G401.6 (cell line): Measurements from ENCODE around the gene SPATA12.
"Not testable (repeated sequence)": the region's sequence is repeated elsewhere in the genome, so short reads cannot be mapped to it uniquely, and the experiment has no call there.

Experiments
- FAIRE-seq: peaks from 2 replicates; lab custom pipeline; 2012; peaks lifted over from hg19 to GRCh38; lab: Jason Lieb, UNC

The SPATA12 gene

DNA sequence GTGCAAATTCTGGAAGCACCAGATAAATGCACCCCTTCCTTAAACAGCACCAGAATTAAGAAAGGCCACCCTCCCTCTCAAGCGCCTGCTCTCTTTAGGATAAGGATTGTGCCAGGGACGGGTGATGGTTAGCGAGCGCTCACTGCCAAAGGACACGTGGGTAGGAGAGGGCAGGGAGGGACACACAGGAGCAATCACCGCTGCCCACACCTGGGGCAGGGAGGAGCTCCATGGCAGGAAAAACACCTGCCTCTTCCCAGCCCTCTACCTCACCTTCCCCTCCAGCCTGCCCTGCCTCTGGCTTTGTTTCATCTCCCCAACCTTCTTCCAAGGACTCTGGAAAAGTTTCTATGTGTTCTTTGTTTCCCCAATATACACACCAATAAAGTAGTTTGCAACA, 7.3 kb upstream of the SPATA12 start:
- FAIRE-seq: no peak

DNA sequence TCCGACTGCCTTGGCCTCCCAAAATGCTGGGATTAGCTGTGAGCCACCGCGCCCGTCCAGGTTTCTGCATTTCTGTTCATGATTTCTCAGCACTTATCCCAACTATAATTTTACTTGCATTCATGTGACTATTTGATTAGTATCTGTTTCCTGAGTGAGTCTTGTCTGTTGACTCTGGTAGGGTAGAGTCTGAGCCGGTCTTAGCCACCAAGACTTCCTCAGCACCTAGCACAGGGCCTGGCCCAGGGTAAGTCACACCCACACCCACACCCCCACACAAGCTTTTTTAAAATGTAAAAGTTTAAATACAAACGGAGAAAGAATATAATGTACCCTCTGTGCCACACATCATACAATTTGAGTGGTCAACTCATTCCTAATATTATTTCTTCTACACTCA, 3.1 kb upstream of the SPATA12 start:
- FAIRE-seq: no peak

DNA sequence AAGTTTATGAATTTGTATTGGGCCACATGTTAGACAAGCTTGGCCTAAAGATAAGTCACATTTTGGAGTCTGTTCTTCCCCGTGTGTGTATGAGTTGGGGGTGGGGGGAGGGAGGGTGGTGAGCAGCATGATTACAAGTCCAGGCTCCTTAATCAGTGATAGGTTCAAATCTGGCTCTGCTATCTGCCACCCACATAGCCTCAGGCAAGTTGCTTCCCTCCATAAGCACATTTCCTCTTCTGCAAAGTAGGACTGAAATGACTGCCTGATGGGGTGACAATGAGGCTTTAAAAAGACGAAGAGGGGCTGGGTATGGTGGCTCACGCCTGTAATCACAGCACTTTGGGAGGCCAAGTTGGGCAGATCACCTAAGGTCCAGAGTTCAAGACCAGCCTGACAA, 1.1 kb upstream of the SPATA12 start:
- FAIRE-seq: no peak

DNA sequence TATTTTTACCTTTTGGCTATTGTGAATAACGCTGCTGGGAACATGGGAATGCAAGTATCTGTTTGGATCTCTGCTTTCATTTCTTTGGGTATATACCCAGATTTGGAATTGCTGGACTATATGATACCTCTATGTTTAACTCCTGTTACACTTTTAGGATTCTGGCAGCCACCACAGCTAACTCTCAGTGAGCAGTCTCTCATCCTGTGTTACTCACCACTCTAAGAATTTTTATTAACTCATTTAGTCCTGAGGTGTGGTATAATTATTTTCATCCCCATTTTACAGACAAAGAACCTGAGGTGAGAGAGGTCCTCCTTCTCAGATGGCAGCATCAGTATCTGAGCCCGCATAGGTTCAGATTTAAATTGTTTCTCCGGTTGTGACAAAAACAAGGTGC, 1.1 kb downstream of the SPATA12 start:
- no peak for FAIRE-seq

DNA sequence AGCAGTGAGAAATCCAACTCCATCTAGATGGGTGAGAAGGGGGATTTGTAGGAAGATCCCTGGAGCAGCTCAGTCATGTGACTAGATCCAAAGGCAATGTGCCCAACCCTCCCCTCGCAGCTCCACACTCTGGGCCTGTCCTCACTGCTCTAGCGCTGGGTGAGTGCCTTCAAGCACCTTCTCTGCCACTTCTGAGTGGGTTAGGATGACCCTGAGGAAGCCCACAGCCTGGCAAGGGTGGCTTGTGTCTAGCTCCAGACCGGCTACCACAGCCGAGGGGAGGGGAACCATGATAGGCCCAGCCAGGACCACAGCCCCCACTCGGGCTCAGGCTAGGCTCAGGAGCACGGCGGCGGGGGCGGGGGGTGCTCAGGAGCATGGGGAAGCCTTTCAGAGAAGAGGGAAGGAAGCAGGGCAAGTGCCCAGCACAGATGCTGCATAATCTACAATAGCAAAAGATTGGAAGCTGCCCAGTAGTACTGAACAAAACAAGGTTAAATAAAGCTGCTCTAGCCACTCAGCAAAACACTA, 1.7 kb downstream of the SPATA12 start:
- FAIRE-seq: no peak

DNA sequence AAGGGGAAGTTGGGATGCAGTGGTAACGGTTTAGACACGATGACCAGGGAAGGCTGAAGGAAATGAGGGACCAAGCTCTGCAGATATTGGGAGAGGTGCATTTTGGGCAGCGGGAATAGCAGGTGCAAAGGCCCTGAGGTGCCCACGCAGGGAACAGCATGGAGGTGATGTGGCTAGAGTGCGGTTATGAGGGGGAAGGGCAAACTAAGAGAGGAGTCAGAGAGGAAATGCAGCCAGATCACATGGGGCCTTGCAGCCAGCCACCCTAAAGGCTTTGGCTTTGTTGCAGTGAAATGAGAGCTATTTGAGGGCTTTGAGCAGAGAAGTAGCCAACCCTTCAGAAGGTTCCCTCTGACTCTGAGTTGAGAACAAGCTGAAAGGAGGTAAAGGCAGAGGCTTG, 2.6 kb downstream of the SPATA12 start:
- FAIRE-seq: no peak

DNA sequence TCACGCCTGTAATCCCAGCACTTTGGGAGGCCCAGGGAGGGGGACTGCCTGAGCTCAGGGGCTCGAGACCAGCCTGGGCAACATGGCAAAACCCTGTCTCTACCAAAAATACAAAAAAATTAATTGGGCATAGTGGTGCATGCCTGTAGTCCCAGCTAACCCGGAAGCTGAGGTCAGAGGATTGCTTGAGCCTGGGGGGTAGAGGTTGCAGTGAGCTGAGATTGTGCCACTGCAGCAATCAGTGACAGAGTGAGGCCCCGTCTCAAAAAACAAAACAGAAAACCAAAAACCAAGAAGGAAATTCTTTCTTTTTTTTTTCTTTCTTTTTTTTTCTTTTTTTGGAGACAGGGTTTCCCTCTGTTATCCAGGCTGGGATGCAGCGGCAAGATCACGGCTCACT, 3.5 kb downstream of the SPATA12 start:
- FAIRE-seq: no peak

DNA sequence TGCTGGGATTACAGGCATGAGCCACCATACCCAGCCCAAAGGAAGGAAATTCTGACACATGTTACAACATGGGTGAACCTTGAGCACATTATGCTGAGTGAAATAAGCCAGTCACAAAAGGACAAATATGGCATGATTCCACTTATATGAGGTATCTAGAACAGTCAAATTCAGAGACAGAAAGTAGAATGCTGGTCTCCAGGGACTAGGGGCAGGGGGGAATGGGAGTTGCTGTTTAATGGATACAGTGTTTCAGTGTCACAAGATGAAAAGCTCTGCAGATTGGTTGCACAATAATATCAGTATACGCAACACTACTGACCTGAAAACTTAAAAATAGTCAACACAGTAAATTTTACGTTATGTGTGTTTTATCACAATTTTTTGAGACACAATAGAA, 4.1 kb downstream of the SPATA12 start:
- FAIRE-seq: no peak

DNA sequence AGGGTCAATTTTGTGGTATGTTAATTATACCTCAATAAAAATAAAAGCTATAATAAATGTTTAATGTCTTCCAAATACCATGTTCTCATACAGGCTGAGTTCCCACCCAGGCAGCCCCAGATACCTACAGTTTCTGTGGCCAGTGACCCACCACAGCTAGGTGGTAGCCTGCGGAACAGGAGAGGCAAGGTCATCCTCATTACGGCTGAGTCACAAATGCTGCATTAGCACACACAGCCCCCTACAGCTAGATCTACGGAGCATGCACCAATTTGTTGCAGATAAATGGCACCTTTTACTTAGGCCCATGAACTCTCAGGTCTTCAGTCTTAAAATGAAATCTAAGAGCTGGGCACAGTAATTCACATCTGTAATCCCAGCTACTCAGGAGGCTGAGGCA, 5.1 kb downstream of the SPATA12 start:
- no peak for FAIRE-seq

DNA sequence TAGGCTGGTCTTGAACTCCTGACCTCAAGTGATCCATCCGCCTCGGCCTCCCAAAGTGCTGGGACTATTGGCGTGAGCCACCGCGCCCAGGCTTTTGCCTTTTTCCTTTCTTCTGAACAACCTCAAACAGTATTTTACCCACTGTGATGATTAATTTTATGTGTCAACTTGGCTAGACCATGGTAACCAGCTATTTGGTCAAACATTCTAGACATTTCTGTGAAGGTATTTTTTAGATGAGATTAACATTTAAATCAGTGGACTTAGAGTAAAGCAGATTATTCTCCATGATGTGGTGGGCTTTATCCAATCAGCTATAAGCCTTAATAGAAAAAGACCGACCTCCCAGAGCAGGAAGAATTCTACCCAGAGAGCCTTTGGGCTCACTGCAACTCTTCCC, 6.0 kb downstream of the SPATA12 start:
- no peak for FAIRE-seq

DNA sequence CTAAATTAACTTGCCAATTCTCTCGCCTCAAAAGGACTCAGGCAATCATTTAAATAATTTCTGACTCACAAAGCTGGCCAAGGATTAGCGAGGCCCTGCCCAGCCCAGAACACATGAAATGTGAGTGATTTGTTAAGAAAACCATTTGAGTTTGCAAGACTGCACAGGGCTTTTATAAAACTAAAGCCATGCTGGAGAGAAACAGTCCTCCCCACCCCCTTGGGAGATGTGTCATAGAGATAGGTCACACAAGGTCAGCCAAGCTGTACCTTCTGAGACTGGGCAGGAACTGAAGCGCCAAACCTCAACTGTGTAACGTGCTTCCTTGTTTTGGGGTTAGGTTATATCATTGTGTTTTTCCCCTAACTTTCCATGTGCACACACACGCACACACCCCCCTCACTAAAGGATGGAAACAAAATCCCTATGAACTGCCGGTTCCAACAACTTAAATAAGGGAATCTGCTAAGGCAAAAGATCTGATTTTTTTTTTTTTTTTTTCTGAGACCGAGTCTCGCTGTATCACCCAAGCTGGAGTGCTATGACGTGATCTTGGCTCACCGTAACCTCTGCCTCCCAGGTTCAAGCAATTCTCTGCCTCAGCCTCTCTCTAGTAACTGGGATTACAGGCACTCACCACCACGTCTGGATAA, 8.1 kb downstream of the SPATA12 start:
- no peak for FAIRE-seq

DNA sequence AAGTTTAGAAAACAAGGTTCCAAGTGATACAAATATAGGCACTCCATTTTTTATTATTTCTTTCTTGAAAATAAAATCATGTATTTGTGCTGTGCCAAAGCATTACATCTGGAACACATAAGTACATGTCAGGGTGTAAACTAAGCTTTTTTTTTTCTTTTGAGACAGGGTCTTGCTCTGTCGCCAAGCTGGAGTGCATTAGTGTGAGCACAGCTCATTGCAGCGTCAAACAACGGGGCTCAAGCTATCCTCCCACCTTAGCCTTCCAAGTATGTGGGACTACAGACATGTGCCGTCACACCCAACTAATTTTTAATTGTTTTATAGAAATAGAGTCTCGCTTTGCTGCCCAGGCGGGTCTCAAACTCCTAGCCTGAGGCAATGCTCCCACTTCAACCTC, 9.0 kb downstream of the SPATA12 start:
- FAIRE-seq: no peak

DNA sequence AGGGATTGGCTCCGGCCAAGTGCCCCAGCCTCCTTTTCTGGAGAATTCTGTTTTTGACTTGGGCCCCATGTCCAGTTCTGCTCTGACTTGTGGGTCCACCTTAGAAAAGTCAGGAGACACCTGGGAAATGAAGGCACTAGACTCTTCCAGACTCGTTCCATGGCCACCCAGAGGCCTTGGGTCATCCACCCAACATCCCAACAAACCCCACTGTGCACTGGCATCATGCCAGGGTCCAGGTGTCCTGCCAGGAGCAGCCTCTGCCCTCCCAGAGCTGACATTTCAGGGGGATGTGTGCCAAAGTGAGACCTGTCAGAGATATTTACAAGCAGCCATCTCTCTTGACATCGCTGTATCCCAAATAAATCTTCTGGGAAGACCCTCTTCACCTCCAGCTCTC, 13.2 kb downstream of the SPATA12 start:
- no peak for FAIRE-seq

DNA sequence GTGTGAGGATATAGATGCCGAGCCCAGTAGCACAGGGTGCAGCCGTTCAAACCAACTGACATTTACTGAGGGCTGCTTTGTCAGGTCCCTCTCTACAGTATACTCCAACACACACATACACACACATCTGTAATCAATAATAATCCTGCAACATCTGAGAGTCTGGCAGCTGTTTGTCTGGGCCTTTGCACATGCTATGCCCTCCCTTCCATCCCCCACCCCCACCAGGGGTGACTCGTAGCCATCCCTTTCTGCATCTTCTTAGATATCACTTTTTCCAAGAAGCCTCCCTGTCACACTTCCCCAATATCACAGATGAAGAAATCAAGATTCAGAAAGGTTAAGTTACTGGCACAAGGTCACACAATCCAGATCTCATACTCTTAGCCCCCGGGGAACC, 13.7 kb downstream of the SPATA12 start:
- no peak for FAIRE-seq

DNA sequence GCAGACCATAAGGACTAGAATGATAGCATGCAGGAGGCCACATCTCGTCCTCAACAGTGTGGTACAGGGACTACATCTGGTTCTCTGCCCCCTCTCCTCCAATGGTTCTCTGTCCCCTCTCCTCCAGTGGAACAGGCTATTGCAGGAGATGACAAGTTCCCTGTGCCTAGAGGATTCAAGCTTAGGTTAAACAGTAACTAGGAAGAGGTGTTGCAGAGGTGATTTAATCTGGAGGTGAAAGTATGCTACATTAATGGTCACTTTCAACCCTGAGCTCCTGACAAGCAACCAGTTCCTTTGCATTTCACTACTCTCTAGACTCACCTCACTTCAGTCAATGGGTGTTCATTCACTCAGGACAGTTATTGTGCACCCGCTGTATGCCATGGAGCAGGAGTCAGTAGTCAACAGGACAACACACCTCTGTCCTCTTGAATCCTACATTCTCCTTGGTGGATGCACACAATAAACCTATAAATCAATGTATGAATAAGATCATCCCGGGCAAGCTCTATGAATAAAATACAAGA, 16.0 kb downstream of the SPATA12 start:
- FAIRE-seq: no peak

DNA sequence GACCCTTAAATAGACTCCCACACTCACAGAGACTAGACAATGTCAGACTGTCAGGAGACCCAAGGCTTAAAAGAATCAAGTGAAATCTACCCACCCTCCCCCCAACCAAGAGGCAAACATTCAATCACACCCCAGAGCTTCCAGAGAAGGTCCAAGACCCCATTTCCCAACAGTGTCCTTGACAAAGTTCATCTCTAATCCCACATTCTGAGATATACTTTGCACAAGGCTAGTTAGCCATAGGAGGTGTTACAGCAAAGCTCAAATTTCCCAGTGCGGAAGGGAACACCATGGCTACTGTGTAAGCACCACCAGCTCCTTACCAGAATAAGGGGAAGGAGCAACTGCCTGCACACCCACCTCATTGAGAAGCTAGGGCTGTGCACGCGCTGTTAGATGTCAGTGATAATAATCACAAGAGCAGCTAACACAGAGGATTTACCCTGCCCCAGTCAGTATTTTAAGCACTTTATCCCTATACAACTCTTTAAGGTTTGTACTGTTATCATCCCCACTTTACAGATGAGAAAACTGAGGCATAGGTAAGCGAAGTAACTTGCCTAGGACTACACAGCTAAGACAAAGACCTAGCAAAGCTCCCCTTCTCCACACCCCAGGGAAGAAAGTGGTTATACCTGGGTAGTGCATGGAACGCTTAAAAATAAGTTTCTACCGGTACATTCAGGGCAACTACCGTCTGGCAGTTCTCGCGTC, 17.3 kb downstream of the SPATA12 start:
- no peak for FAIRE-seq

DNA sequence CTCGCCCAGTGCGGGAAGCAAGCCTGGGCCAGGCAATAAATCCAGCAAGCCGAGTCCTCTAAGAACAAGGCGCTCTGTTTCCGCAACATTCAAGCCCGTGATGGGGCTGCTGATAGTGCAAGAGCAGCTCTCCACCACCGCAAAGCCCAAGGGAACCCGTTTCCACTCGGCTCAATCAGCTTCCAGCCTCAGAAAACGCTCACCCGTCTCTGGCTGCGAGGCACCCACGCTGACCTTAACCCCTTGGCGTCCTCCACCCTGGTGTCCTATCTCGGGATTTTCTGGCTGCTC, 17.8 kb downstream of the SPATA12 start:
- no peak for FAIRE-seq

DNA sequence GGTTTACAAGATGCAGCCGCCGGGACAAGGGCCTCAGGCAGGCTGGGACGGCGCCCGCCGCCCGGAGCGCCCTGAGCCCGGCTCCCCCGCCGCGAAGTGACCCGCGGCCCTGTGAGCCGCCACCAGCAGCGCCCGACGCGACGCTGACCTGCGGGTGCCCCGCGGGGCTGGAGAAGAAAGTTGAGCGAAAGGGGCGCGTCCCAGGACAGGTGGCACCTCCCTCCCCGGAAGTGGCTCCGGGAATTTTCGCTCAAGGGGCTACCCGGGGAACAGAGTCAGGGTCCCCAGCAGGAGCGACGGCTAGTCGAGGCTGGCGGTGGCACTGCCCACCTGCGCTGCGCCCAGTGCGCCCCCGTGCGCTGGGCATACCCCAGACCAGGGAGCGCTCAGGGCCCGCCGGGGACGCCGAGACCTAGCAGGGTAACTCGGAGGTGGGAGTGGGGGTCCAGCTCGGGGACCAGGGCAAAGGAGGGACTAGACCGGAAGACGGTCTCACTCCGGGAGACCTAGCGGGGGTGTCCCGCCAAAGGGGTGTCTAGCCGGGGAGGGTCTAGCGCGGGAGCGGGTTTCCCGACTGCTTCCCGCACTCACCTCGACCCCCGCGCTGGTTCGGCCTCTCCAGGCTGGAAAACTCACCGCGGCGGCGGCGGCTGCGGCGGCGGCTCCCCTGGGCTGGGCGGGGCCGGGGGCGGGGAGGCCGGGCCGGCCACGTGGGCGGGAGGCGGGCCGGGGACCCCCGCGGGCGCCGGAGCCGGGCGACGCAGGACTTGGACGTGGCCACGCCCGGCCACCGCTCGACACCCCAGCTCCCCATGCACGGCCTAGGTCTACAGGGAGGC, 18.4 kb downstream of the SPATA12 start:
- no peak for FAIRE-seq

DNA sequence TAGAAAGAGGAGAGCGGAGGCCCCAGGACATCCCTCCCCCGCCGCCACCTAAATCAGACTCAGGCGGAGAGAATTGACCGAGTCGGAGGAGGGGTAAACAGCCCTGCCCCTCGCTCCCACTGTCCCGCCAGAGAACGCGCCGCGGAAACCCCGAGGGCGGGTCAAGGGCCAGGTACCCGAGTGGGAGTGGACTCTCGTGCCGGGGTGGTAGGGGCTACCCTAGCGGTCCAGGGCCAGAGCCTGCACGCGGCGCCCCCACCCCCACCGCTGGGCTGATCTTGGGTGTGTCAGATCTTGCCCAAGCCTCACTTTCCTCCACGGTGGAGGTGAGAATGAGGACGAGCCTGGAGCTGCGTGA, 19.0 kb downstream of the SPATA12 start:
- no peak for FAIRE-seq

DNA sequence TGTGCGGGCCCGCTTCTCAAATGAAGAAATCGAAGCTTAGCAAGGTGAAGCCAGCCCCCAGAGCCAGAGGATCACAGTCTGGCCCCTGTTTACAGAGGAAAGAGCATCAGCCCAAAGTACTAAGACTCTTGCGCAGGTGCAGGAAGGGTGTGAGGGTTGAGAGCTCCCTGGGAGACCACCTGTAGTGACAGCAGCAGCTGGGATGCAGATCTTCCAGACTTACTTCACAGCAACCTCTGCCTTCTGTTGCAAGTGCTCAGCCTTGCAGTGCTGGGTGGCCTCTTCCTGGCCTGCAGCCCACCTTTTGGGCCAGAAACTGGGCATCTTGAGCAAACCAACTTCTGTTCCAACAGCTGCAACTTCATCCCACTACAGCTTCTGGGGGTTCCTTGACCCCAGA, 19.7 kb downstream of the SPATA12 start:
- no peak for FAIRE-seq

DNA sequence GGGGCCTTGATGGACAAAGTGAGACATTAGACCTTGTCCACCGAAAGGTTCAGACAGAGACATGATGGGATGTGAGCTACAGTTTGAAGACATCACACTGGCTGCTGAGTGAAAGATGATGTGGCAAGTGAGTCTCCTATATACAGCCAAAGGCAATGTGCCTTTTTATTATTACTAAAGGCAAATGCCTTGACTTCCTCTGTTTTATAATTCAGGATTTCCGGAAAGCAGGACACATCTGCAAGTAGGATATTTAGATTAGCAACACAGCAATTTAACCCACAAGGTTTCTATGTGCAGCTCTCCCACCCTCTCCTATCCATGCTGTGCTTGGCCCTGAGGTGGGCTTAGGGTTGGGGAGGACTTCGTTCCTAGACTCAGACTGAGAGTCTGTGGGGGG, 20.7 kb downstream of the SPATA12 start:
- no peak for FAIRE-seq

DNA sequence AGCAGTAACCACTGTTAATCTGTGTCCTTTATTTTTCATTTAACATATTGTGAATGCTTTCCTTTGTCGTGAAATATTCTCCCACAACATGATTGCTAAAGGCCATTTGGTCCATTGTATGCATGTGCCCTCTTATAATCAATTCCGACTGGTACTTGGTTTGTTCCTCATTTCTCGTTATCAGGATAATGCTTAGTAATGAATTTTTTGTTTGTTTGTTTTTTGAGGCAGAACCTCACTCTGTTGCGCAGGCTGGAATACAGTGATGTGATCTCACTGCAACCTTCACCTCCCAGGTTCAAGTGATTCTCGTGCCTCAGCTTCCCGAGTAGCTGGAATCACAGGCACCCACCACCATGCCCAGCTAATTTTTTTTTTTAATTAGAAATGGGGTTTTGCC, 22.0 kb downstream of the SPATA12 start:
- FAIRE-seq: no peak

DNA sequence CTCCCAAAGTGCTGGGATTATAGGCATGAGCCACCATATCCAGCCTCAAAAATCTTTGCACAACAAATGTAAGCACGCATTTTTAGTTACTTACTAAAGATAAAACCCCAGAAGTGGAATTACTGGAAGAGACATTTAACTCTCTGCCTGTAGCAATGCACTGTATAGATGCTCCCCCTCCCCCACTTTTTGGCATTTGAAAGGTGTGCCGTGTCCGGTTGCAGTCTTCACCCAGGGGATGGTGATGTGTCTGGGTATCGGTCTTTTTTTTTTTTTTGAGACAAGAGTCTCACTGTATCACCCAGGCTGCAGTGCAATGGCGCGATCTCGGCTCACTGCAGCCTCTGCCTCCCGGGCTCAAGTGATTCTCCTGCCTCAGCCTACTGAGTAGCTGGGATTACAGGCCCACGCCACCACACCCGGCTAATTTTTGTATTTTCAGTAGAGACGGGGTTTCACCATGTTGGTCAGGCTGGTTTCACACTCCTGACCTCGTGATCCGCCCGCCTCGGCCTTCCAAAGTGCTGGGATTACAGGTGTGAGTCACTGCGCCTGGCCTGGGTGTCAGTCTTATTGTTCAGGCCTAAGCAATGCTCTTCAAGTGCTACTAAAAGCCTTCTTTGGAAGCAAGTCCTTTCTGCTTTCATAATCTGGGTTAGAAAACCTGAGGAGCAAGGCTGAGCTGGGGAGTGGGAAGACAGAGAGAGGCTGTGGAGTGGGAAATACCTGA, 23.0 kb downstream of the SPATA12 start:
- FAIRE-seq: not testable (repeated sequence)
